ENCODE measurements around the gene ZFP36L1. TPM values are rescaled to one million over a fixed set of nuclear protein-coding genes. Genes with fewer than 3 reads are reported as not detected.
A peak's percentile ranks its signal among the peaks of the same experiment; 100 is the strongest.

ZFP36L1 gene
- total RNA-seq, 1 donor from 2014 or later = 144 TPM

DNA sequence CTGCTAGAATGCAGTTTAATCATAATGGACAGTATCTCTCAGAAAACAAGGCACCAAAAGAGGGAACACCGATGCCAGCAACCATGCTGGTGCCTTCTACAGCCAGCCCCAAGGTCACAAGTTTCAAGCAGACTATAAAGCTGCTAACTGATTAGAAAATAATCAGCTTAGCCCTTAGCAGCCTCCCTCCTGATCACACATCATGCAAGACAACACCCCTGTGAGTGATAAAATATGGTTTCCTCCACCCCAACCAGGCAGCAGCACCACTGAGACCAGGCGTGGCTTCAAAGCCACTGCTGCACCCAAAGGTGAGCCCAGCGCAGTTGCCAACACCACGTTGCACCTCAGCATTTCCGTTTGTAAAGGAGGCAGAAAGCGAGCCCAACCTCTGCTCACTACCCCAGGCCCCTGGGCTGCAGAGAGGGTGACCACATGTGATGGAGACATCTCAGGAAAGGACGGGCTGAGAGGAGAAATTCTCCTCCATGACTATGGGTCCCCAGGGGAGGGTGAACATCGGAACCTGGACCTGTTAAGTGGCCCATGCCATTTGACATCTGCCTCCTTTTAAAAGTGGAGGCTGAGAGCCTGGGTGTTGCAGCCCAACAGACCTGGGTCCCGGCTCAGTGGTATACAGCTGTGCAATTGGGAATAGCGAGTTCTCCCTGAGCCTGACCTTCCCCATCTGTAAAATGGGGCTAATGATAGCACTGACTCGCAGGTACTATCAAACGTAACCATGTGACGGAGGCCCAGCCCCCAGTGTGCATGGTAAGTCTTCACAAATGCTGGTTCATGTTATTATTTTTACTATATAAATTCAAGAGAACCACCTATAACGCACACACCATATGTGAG lies 11.5 kb downstream of the ZFP36L1 start:
- Histone ChIP-seq H3K27me3 (ENCODE audit: control insufficient read depth, insufficient read depth, low read length) (no peaks in the 10 kb centered on the region), H3K36me3 (ENCODE audit: control insufficient read depth, insufficient read depth, low read length) (no peaks in the 10 kb centered on the region), H3K4me3 (ENCODE audit: low read depth, low read length) (no peak overlapping the region)
- TF ChIP-seq, protein P1, sequence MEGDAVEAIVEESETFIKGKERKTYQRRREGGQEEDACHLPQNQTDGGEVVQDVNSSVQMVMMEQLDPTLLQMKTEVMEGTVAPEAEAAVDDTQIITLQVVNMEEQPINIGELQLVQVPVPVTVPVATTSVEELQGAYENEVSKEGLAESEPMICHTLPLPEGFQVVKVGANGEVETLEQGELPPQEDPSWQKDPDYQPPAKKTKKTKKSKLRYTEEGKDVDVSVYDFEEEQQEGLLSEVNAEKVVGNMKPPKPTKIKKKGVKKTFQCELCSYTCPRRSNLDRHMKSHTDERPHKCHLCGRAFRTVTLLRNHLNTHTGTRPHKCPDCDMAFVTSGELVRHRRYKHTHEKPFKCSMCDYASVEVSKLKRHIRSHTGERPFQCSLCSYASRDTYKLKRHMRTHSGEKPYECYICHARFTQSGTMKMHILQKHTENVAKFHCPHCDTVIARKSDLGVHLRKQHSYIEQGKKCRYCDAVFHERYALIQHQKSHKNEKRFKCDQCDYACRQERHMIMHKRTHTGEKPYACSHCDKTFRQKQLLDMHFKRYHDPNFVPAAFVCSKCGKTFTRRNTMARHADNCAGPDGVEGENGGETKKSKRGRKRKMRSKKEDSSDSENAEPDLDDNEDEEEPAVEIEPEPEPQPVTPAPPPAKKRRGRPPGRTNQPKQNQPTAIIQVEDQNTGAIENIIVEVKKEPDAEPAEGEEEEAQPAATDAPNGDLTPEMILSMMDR (IDR thresholded peaks at IDR 0.05; ENCODE audit: insufficient read depth, low read length, poor library complexity, severe bottlenecking) = no peak
- DNase-seq (ENCODE audit: low read depth) = no peak

- Histone ChIP-seq H3K4me3 (ENCODE audit: low read depth, low read length) (no peak overlapping the region), H3K27me3 (ENCODE audit: control insufficient read depth, insufficient read depth, low read length) (no peaks in the 10 kb centered on the region), H3K36me3 (ENCODE audit: control insufficient read depth, insufficient read depth, low read length) (no peaks in the 10 kb centered on the region)
- DNase-seq (ENCODE audit: low read depth) = no peak
- TF ChIP-seq, protein P1 (IDR thresholded peaks at IDR 0.05; ENCODE audit: insufficient read depth, low read length, poor library complexity, severe bottlenecking) = no peak
Observed at GRCh38 chr14:68780358-68781160, 12.3 kb downstream of the ZFP36L1 start.

- H3K4me3 ChIP-seq (ENCODE audit: low read depth, low read length) = no peak overlapping the region
- DNase-seq (ENCODE audit: low read depth) = peak; percentile 97
- TF ChIP-seq, protein P1 (IDR thresholded peaks at IDR 0.05; ENCODE audit: insufficient read depth, low read length, poor library complexity, severe bottlenecking) = no peak
- H3K27me3 ChIP-seq (ENCODE audit: control insufficient read depth, insufficient read depth, low read length) = no peaks in the 10 kb centered on the region
- no peaks in the 10 kb centered on the region for H3K36me3 ChIP-seq (ENCODE audit: control insufficient read depth, insufficient read depth, low read length)
Observed at GRCh38 chr14:68779761-68780323, 13.0 kb downstream of the ZFP36L1 start.

DNA sequence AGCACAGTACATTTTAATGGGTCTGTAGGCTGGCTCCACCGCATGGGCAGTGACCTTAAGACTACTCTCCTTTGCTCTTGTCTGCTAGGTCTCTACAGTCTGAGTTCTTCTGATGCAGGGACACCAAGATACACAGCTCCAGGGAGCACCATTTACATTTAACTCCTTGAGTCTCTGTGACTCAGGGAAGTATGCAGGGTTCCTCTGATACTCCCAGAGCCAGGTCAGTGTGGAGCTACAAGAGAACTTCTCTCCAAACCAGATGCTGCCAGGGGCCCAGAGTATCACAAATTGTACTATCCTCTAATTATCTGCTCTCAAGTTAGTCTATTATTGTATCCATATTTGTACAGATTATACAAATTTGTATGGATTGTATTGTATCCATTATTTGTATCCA lies 15.2 kb downstream of the ZFP36L1 start:
- no peak for DNase-seq (ENCODE audit: low read depth)
- H3K4me3 ChIP-seq (ENCODE audit: low read depth, low read length) = no peak overlapping the region
- TF ChIP-seq, protein P1 (IDR thresholded peaks at IDR 0.05; ENCODE audit: insufficient read depth, low read length, poor library complexity, severe bottlenecking) = no peak
- H3K27me3 ChIP-seq (ENCODE audit: control insufficient read depth, insufficient read depth, low read length) = no peaks in the 10 kb centered on the region
- H3K36me3 ChIP-seq (ENCODE audit: control insufficient read depth, insufficient read depth, low read length) = no peaks in the 10 kb centered on the region

DNA sequence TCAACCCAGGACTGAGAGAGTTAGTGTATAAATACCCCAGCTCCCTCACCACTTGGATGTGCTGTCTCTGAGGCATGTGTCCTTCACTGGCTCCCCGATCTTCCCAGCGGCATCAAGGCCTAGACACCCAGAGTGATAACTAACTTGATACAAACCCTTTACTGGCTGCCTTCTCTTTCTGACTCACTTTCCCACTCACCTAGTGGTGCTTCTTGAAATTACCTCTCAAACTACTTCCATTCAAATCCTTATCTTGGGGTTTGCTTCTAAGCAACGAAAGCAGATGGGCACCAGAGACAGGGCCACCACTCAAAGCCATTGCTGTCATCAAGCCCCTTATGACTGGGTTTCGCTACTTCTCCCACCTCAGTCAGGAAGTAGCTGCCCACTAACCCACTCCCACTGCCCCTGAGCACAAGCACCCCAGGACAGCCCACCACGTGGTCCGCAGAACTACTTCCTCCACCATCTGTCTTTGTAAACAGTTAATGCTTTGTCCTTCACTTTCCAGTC lies 17.2 kb downstream of the ZFP36L1 start:
- H3K27me3 ChIP-seq (ENCODE audit: control insufficient read depth, insufficient read depth, low read length) = no peaks in the 10 kb centered on the region
- TF ChIP-seq, protein P1 (IDR thresholded peaks at IDR 0.05; ENCODE audit: insufficient read depth, low read length, poor library complexity, severe bottlenecking) = no peak
- no peak for DNase-seq (ENCODE audit: low read depth)
- H3K4me3 ChIP-seq (ENCODE audit: low read depth, low read length) = no peak overlapping the region
- no peaks in the 10 kb centered on the region for H3K36me3 ChIP-seq (ENCODE audit: control insufficient read depth, insufficient read depth, low read length)
